OCI-LY3 (cell line): Measurements from ENCODE around the gene CLEC17A.
"Not testable (repeated sequence)": the region's sequence is repeated elsewhere in the genome, so short reads cannot be mapped to it uniquely, and the experiment has no call there.

Experiments used
- H2AFZ ChIP-seq: fragments of 200-600, 300-600 bp; shearing (Covaris generic); 2 replicates; pipeline ENCODE4 v1.6.0; 2014; ENCODE audit warnings: antibody characterized with exemption, low read depth, low read length
- H3K27ac ChIP-seq: fragments of 200-600, 300-600 bp; sonication (generic); 2 replicates; pipeline ENCODE4 v1.5.1; 2014; ENCODE audit warnings: mild to moderate bottlenecking, low read length, moderate library complexity, mixed read lengths
- H3K27me3 ChIP-seq: fragments of 200-600, 300-600 bp; sonication (generic); 2 replicates; pipeline ENCODE4 v1.6.1; 2014; ENCODE audit warnings: low read depth, low read length, mixed read lengths
- H3K36me3 ChIP-seq: fragments of 200-600, 300-600 bp; sonication (generic); replicated peaks from 2 replicates; pipeline ENCODE3; 2014; ENCODE audit warnings: low read depth, low read length, mixed read lengths
- H3K4me1 ChIP-seq: fragments of 300-600, 200-600 bp; sonication (generic); 2 replicates; pipeline ENCODE4 v1.6.1; 2014; ENCODE audit warnings: low read length, mixed read lengths
- H3K4me2 ChIP-seq: fragments of 200-600, 300-600 bp; sonication (generic); 2 replicates; pipeline ENCODE4 v1.6.1; 2014; ENCODE audit warnings: low read length, mixed read lengths
- H3K4me3 ChIP-seq: fragments of 300-600, 200-600 bp; sonication (generic); 2 replicates; pipeline ENCODE4 v1.5.1; 2014; ENCODE audit warnings: antibody characterized with exemption, mild to moderate bottlenecking, low read length, moderate library complexity
- H3K79me2 ChIP-seq: fragments of 300-600, 200-600 bp; shearing (Covaris generic); 2 replicates; pipeline ENCODE4 v1.6.1; 2014; ENCODE audit warnings: mild to moderate bottlenecking, low read length, mixed read lengths
- H3K9ac ChIP-seq: fragments of 300-600, 200-600 bp; shearing (Covaris generic); 2 replicates; pipeline ENCODE4 v1.6.0; 2014; ENCODE audit warnings: mild to moderate bottlenecking, low read length, moderate library complexity
- H3K9me3 ChIP-seq: fragments of 200-600, 300-600 bp; shearing (Covaris generic); 2 replicates; pipeline ENCODE4 v1.6.1; 2014; ENCODE audit warnings: low read length, mixed read lengths; ENCODE audit not compliant: insufficient read depth
- H4K20me1 ChIP-seq: fragments of 200-600, 300-600 bp; sonication (generic); 2 replicates; pipeline ENCODE4 v1.6.1; 2016; ENCODE audit warnings: low read length, mixed read lengths; ENCODE audit not compliant: insufficient read depth
- CTCF ChIP-seq: fragments of 200-600, 300-600 bp; sonication (generic); IDR thresholded peaks from 2 replicates; pipeline ENCODE4 v1.5.1; 2014; ENCODE audit warnings: antibody characterized with exemption, low read length, low read depth
- EZH2phosphoT487 ChIP-seq: fragments of 200-600 bp; shearing (Covaris generic); IDR thresholded peaks from 2 replicates; pipeline ENCODE4 v1.6.1; 2018; ENCODE audit warnings: antibody characterized with exemption, mixed run types, low read depth

CLEC17A gene

DNA sequence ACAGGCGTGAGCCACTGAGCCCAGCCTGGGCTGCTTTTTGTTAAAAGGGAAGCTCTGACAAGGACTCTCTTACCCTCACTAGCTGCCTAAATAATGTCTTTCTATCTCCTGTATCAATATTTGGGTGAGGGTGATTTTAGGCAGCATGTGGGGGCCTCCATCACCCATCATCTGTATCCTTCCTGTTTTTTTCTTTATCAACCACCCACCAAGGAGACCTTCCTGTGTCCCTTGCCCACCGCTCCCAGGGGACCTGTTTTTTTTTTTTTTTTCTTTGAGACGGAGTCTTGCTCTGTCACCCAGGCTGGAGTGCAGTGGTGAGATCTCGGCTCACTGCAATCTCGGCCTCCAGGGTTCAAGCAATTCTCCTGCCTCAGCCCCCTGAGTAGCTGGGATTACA, 5.6 kb upstream of the CLEC17A start:
- no peak overlapping the region for H3K4me3 ChIP-seq
- no peaks in the 10 kb centered on the region for H3K36me3 ChIP-seq
- peak overlapping the region; percentile 67 for H3K4me2 ChIP-seq
- H3K9ac ChIP-seq, result peak overlapping the region; percentile 48; the same call in 1 of the 2 replicates
- peak overlapping the region; percentile 62 for H3K27ac ChIP-seq
- H4K20me1 ChIP-seq, result no peaks in the 10 kb centered on the region
- H3K9me3 ChIP-seq, result no peaks in the 10 kb centered on the region
- TF ChIP-seq EZH2phosphoT487 (no peak), CTCF (no peak)
- no peaks in the 10 kb centered on the region for H3K79me2 ChIP-seq
- H3K4me1 ChIP-seq, result peaks cover 62% of the 10 kb centered on the region
- no peaks in the 10 kb centered on the region for H3K27me3 ChIP-seq
- H2AFZ ChIP-seq, result peak overlapping the region; percentile 41; the same call in 1 of the 2 replicates

GRCh38 chr19:14577885-14578427, 4.9 kb upstream of the CLEC17A start:
- Histone ChIP-seq H3K79me2 (peaks cover 4% of the 10 kb centered on the region), H3K9ac (peak overlapping the region; percentile 48), H4K20me1 (no peaks in the 10 kb centered on the region), H3K27ac (peak overlapping the region; percentile 62), H3K9me3 (no peaks in the 10 kb centered on the region), H3K4me2 (peak overlapping the region; percentile 67), H2AFZ (peak overlapping the region; percentile 78; the same call in 1 of the 2 replicates), H3K4me1 (peaks cover 68% of the 10 kb centered on the region), H3K36me3 (no peaks in the 10 kb centered on the region), H3K4me3 (peak overlapping the region; percentile 34), H3K27me3 (no peaks in the 10 kb centered on the region)
- TF ChIP-seq CTCF, result peak; percentile 30
- no peak for TF ChIP-seq EZH2phosphoT487

GRCh38 chr19:14580623-14581237, 2.2 kb upstream of the CLEC17A start:
- H3K79me2 ChIP-seq, result peaks cover 26% of the 10 kb centered on the region
- H4K20me1 ChIP-seq, result no peaks in the 10 kb centered on the region
- no peaks in the 10 kb centered on the region for H3K9me3 ChIP-seq
- no peaks in the 10 kb centered on the region for H3K27me3 ChIP-seq
- H3K27ac ChIP-seq, result peak overlapping the region; percentile 89
- H3K4me3 ChIP-seq, result peak overlapping the region; percentile 22; the same call in 1 of the 2 replicates
- TF ChIP-seq EZH2phosphoT487 (0 out of 2 replicates have a peak, but pooled peaks have one; percentile 36), CTCF (peak; percentile 41)
- H3K36me3 ChIP-seq, result peaks cover 3% of the 10 kb centered on the region
- H3K9ac ChIP-seq, result peak overlapping the region; percentile 16; the same call in 1 of the 2 replicates
- H3K4me2 ChIP-seq, result peak overlapping the region; percentile 51
- no peak overlapping the region for H2AFZ ChIP-seq
- H3K4me1 ChIP-seq, result peaks cover 72% of the 10 kb centered on the region

DNA sequence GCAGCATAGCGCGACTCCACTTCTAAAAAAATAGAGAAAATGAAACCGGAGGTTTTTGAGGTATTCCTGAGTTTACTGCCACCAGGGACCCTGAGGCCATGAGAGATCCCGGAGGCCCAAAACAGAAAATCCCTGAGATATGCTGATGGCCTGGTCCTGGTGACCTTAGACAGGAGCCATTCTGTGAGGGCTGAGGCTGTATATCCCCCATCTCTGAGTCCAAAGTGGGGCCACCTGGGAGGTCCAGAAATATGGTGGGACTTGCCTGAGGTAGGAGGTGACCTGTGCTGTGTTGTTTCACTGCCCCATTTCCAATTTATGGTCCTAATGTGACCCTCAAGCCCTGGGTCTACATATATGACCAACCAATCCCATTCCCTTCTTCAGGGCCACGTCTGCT, 1.5 kb downstream of the CLEC17A start:
- Histone ChIP-seq H3K4me1 (peaks cover 76% of the 10 kb centered on the region), H3K9ac (peak overlapping the region; percentile 85), H4K20me1 (peaks cover 22% of the 10 kb centered on the region), H3K79me2 (peaks cover 55% of the 10 kb centered on the region), H3K27ac (peak overlapping the region; percentile 73), H3K4me2 (peak overlapping the region; percentile 86), H3K4me3 (peak overlapping the region; percentile 87), H3K36me3 (peaks cover 15% of the 10 kb centered on the region)
- not testable (repeated sequence) for H2AFZ ChIP-seq, H3K27me3 ChIP-seq, H3K9me3 ChIP-seq

DNA sequence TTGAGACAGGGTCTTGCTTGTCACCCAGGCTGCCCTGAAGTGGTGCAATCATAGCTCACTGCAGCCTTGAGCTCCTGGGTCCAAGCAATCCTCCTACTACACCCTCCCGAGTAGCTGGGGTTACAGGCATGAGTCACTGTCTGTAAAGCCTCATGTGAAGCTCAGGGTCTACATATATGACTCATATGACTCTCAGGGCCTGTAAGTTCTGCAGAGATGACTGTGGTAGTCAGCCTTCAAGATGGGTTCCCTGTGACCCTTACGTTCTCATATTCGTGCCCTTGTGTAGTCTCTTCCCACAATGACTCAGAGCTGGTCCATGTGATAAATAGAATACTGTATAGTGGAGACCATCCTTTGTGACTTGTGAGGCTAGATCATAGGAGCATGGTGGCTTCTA, 2.3 kb downstream of the CLEC17A start:
- H3K9me3 ChIP-seq, H3K27me3 ChIP-seq, H2AFZ ChIP-seq: not testable (repeated sequence)
- Histone ChIP-seq H3K4me3 (peak overlapping the region; percentile 87), H3K36me3 (peaks cover 15% of the 10 kb centered on the region), H3K4me1 (peaks cover 70% of the 10 kb centered on the region), H3K79me2 (peaks cover 55% of the 10 kb centered on the region), H4K20me1 (peaks cover 22% of the 10 kb centered on the region), H3K9ac (peak overlapping the region; percentile 85; the same call in 1 of the 2 replicates), H3K27ac (peak overlapping the region; percentile 73), H3K4me2 (peak overlapping the region; percentile 86)

- Histone ChIP-seq H3K36me3 (peaks cover 29% of the 10 kb centered on the region), H4K20me1 (peaks cover 40% of the 10 kb centered on the region), H3K79me2 (peaks cover 56% of the 10 kb centered on the region), H3K4me1 (peaks cover 35% of the 10 kb centered on the region)
- not testable (repeated sequence) for H3K27ac ChIP-seq, H2AFZ ChIP-seq, H3K9me3 ChIP-seq, H3K27me3 ChIP-seq, H3K4me3 ChIP-seq, H3K4me2 ChIP-seq, H3K9ac ChIP-seq
These were observed 6.5 kb downstream of the CLEC17A start for GRCh38 chr19:14589433-14589832.
